HUDEP-2 (cell line): Measurements from ENCODE around the gene DIO3.

Source experiments
- DNase-seq, 76 experiments: peaks; one replicate each; lab custom pipeline; 2025; ENCODE audit not compliant: unreplicated experiment in 76 of 76; lab: John Stamatoyannopoulos, UW

DIO3 gene

GRCh38 chr14:101595349-101595748, 34.1 kb downstream of the DIO3 start:
- DNase-seq = no peak

GRCh38 chr14:101595887-101596721, 34.8 kb downstream of the DIO3 start:
- no peak for DNase-seq

- no peak for DNase-seq
These were observed 35.4 kb downstream of the DIO3 start for GRCh38 chr14:101596742-101597141.

GRCh38 chr14:101598159-101598558, 36.9 kb downstream of the DIO3 start:
- DNase-seq = no peak

- no peak for DNase-seq
These were observed 37.4 kb downstream of the DIO3 start for GRCh38 chr14:101598571-101599233.

- DNase-seq = no peak
These were observed 38.1 kb downstream of the DIO3 start for GRCh38 chr14:101599234-101599885.

GRCh38 chr14:101600336-101600890, 39.1 kb downstream of the DIO3 start:
- DNase-seq = no peak

- DNase-seq = no peak
These were observed 39.8 kb downstream of the DIO3 start for GRCh38 chr14:101600891-101601605.

GRCh38 chr14:101601606-101602465, 40.5 kb downstream of the DIO3 start:
- no peak for DNase-seq

GRCh38 chr14:101602466-101602840, 41.2 kb downstream of the DIO3 start:
- no peak for DNase-seq

GRCh38 chr14:101603096-101603495, 41.8 kb downstream of the DIO3 start:
- DNase-seq = no peak

- no peak for DNase-seq
These were observed 43.1 kb downstream of the DIO3 start for GRCh38 chr14:101604228-101604934.

- no peak for DNase-seq
These were observed 43.9 kb downstream of the DIO3 start for GRCh38 chr14:101604935-101605780.

GRCh38 chr14:101605836-101606235, 44.5 kb downstream of the DIO3 start:
- no peak for DNase-seq
